GM21528 (cell line): ENCODE data around the gene HECW1.
"Not testable (repeated sequence)": the region's sequence is repeated elsewhere in the genome, so short reads cannot be mapped to it uniquely, and the experiment has no call there.

ENCODE experiments used
- ATAC-seq: cut with Tn5 transposase; IDR thresholded peaks from one replicate; pipeline ENCODE4 v1.9.1; 2021; ENCODE audit warnings: mild to moderate bottlenecking, moderate library complexity; ENCODE audit not compliant: unreplicated experiment, low FRiP score

Gene HECW1

DNA sequence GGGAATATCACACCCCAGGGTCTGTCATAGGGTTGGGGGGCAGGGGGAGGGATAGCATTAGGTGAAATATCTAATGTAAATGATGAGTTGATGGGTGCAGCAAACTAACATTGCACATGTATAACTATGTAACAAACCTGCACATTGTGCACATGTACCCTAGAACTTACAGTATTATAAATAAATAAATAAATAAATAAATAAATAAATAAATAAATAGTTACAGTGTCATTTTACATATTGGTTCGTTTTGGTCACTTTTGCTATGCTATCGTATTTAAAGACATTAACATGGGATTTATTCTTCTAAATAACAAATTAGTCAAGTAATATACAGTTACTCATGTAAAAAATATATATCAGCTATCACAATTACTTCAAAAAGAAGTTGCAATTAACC is 228.7 kb downstream of the HECW1 start:
- no peak for ATAC-seq

DNA sequence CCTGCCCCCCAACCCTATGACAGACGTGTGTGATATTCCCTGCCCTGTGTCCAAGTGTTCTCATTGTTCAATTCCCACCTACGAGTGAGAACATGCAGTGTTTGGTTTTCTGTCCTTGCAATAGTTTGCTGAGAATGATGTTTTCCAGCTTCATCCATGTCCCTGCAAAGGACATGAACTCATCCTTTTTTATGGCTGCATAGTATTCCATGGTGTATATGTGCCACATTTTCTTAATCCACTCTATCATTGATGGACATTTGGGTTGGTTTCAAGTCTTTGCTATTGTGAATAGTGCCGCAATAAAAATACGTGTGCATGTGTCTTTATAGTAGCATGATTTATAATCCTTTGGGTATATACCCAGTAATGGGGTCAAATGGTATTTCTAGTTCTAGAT is 231.0 kb downstream of the HECW1 start:
- ATAC-seq, result not testable (repeated sequence)

DNA sequence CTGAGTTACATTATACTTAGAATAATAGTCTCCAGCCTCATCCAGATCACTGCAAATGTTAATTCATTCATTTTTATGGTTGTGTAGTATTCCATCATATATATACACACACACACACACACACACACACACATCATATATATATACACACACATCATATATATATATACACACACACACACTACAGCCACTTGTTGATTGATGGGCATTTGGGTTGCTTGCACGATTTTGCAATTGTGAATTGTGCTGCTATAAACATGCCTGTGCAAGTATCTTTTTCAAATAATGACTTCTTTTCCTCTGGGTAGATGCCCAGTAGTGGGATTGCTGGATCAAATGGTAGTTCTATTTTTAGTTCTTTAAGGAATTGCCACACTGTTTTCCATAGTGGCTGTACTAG is 233.2 kb downstream of the HECW1 start:
- ATAC-seq, result not testable (repeated sequence)

DNA sequence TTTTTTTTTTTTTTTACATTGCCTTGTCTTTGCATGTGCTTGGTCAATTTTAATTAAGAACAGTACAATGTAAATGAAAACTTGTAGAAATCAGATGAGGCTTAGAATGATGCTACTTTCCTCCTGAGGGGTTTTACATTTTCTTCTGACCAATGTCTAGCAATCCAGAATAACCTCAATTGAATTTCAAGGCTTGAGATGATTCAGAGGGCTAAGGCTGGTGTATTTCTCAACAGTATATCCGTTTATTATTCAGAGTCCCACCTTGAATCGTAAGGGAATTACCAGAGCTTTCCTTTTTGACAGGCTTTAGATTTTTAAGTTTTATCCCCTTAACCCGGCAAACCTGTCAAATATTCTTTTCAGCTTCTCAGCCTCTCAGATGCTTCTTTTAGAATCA is 239.2 kb downstream of the HECW1 start:
- ATAC-seq, result no peak

DNA sequence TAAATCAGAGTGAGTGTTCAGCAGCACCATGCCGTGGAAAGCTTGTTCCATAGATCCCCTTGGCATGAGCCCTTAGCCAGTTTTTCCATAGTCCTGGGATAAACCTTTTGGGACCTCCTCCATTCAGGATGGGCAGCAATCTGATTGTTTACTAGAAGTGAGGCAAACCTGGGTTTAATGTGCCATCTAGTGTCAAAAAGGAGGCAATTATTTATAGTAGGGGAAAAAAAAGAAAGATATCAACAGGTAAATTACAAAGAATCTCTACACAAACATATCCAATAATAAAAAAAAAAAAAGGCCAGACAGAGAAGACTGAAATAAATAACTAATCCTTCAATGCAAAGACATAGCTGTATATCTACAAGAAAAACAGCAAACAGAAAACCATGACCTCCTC is 241.5 kb downstream of the HECW1 start:
- ATAC-seq, result no peak

DNA sequence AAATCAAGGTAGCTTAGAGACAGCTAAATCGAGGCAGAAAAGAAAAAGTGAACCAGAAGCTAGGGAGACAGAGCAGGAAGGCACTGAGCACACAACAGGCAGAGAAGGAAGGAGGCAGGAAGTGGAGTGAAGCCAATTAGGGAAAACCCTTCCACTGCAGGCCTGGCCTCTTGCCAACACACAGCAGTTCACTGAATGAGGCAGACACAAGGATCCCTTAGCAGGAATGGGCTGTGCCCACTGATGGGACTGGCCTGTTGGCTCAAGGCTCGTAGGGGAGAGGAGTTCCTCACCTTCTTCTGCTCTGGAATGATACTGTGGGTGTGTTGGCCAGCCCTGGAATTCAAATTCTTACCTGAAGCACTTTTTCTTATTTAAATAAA is 250.2 kb downstream of the HECW1 start:
- no peak for ATAC-seq

DNA sequence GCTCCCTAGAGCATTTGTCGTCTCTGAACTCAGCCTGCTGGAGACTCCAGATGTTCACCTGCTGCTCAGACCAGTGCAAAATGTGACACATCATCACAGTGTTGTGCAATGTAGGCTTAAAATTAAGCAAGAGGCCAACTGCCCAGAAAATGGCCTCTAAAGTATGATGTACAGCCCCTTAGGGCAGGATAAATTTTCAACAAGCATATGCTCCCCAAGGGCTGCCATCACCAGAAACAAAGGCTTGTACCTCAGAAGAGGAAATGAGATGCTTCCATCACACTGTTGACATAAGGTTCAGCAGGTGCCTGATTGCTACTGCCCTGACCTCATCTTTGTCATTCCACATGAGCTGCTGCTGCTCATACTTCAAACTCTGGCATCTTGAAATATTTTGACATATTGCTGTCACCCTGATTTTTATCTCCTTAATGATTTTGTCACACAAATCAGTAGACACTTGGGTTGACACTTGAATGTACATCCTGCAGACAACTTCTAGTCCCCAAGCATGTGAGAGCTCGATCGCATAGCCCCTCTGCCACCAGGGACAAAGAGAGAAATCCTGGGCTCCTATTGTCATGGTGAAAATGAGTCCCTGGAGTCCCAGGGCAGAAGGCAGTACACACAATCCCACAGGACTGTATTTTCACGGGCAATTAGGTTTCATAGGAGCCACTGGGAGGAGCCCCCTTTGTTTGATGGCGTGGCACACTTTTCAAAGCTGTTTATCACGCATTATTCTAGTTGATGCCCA is 250.8 kb downstream of the HECW1 start:
- ATAC-seq, result no peak

DNA sequence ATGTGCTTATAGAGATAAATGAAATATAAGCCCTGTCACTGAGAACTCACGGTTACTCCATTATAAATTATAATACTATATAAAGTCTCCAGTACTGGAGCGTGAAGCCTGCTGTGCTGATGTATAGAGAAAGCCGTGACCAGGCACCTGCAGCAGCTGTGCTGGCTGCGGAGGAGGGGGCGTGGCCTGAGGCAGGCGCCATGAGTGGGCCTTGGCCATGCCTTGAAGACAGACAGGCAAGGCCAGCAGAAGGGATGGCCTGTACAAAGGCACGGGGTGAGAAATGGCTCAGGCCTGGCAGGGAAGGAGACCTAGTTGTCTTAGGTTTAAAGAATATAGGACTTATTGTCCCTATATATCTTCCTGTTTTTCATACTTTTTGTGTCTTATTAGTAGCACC is 251.9 kb downstream of the HECW1 start:
- no peak for ATAC-seq

DNA sequence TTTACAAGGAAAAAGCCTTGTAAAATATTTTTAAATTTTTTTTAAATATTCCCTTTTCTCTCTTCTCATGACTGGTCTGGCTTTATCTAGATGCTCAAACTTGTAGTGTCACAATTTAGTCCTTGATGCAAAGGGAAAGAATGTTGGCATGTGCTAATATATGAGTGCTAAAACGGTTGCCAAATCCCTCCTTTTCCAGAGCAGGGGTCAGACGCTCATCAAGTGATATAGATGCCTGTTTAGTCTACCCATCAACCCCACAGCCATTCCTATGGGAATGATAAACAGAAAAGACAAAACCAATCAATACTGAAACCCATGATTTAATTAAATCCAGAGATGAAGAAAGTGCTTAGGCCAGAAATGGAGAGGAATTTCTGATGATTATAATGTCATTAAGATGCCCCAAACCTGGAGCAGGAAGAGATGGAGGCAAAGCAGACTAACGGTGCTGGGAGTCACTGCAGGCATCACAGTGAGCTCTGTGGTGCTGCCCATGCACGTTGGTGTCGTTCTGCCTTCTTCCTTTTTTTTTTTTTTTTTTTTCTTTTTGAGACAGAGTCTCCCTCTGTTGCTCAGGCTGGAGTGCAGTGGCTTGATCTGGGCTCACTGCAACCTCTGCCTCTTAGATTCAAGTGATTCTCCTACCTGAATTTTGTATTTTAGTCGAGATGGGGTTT is 260.4 kb downstream of the HECW1 start:
- no peak for ATAC-seq

DNA sequence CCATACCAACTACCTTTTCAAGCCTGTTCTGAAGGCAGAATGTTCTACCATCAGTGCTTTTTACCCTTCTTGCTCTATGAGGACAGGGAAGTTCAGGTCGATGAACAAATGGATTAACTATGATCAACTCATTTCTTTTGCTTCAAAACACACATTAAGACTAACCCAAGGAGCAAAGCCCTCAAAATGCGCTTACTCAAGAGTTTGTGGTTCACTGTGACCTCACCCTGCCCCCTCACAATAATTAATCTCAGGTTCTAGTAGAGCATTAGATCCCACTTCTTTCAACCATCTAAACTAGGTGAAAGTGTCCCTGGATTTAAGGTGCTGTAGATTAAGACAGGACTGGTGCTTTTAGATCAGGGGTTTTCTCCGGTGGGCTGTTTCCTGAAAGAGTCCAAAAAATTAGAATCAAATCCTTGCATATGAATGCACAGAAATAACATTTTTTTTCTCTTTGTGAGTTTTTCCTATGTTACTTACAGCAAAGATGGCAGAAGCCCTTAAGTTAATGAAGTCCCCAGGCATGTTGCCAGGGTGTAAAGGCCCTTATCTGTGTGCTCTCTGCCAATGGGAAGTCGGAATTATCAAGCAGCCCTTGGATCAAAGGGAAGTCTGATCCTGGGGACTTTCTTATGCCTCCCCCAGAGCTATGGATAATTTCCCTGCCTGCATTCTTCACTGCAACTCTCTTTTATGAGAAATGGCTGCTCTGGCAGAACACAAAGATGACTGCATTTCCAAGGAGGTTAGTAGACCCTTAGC is 264.9 kb downstream of the HECW1 start:
- ATAC-seq, result no peak

DNA sequence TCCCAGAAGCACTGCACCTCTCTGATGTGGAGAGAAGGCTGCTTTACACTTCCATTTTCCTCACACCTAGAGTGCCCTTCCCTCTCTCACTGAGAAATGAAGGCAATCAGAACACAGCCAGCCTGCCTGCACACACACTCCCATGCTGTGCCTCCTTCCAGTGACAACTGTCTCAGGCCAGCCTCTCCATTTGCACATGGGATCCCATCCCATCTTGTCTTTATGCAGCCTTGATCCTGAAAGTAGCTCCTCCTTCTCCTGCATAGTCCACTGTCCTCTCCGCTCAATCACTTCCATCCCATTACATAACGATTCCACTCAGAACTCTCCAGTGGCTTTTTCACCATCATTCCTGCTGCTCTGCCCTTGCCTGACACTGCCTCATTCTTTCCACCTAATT is 266.8 kb downstream of the HECW1 start:
- no peak for ATAC-seq

DNA sequence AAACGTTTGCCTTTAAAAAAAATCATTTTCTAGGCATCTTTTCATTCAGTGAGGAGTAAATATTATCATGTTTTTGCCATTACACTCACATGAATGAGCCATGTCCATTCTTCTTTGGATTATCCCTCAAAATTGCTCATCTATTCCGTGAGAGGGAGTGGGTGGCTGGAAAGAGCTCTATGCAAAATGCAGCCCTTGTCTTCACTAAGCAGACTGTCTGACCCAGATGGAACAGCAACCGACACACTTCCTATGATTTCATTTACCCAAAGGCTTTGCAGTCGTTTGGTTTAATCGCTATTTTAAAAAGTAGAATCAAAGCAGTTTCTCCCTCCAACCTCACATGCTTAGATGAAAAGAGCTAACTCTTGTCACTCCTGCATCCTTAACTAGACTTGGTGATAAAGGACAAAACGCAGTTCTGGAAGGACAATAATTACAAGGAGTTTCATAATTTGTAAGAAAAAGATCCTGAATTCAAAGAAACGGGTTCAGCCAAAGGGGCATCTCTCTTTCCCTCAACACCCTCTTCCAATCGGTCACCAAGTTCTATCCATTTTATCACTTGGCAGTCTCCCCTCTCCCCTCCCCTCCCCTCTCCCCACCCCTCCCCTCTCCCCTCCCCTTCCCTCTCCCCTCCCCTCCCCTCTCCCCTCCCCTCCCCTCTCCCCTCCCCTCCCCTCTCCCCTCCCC is 272.3 kb downstream of the HECW1 start:
- no peak for ATAC-seq

DNA sequence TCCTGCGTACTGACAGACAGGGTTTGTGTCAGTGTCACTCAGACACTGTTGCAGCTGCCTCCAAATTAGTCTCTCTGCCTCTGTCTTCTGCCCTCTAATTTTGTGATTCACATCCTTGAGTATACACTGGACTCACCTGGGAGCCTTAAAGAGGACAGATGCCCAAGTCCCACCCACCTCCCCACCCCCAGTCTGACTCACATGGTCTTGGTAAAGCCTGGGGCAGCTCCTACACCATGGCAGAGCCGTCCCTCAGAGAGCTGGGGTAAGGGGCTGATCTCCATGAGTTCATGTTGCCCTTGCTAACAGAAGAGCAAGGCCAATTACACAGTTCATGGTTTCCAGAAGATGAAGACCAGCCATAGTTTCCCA is 272.8 kb downstream of the HECW1 start:
- ATAC-seq, result no peak

DNA sequence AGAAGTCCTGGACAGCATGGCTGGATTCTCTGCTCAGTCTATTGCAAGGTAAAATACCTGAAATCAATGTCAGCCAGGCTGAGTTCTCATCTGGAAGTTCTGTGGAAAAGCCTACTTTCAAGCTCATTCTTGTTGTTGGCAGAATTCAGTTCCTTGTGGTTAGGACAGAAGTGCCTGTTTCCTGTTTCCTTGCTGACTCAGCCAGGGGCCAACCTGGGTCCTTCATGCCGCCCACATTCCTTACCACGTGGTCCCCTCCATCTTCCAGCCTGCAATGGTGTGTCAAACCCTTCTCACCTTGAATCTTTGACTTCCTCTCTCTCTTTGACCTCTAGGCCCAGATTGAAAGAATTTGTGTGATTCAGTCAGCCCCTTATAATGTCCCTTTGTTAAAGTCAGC is 273.4 kb downstream of the HECW1 start:
- no peak for ATAC-seq

DNA sequence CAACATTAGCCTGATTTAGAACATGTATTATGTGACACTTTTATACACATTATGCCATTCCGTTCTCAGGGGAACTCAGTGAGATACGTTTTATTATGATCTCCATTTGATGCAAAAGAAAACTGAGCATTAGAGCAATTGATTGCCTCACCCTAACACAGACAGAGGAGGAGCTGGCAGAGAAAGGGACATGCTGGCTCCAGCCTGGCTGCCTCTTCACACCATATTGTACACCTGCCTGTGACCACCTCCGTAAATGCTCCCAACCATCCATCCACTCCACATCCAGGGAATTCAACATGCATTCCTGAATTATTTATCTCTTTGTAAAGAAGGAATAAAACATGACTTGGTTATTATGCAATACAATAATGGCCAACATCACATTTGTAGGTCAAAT is 275.5 kb downstream of the HECW1 start:
- no peak for ATAC-seq

DNA sequence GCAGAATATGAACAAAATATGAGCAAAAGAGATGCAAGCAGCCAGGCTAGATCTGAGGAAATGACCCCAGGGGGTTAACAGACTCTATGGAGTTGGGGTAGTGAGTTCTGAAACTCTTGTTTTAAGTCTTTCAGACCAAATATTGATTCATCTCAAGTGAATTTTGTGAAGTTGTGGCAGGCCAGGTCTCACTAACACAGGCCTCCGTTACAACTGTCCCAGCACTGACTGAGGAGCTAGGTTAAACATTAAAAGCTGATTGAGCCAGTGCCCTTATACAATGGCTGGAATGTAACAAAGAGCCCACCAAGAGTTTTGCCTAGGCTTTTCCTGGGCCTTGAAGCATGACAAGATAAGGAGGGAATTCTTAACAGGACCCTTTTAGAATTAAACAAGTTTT is 278.1 kb downstream of the HECW1 start:
- ATAC-seq, result no peak

DNA sequence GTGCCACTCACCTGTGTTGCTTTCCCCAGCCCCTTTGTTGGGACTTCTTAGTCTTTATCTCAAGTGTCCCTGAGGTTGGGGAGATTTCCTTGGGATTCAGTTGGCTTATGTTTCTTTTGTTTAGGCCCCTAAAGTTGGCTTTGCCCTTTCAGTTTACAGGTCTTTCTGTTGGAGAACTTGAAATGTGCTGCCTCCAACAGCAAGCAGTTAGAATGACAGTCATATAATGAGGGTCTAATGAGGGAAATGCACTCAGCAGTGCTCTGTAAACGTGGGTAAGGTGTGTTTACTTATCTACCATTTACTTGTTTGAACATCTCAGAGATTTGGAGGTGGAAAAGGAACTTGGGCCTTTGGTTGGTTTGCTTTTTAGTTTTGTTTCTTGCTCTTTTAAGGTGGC is 279.1 kb downstream of the HECW1 start:
- ATAC-seq, result no peak

DNA sequence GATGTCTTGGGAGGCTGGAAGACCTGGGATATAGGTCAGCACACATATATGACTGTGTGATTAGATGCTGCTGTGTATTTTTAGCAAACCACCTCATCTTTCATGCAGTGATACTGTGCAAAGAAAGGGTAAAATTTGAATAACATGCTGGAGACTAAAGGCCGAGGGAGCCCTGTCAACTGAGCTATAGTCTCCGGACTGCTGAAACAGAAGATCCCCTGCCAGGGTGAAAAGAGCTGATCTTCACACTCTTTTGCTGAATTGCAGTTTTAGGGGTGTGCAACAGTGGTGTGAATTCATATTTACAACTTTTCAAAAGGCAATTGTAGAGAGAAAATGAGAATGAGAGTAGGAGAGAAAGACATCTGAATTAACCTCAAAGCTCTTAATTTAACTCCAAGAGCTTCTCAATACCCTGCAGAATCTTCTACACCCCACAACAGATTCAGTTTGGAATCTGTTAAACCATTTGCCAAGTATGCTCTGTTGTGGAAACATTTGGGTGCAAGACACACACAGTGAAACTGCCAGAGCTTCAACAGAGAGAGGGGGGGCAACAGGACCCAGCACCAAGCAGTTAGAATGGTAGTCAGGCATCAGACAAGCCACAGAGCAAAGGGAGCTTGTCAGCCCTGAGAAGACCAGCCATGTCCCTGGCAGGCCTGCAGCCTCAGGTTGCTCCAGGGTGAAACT is 280.3 kb downstream of the HECW1 start:
- no peak for ATAC-seq

DNA sequence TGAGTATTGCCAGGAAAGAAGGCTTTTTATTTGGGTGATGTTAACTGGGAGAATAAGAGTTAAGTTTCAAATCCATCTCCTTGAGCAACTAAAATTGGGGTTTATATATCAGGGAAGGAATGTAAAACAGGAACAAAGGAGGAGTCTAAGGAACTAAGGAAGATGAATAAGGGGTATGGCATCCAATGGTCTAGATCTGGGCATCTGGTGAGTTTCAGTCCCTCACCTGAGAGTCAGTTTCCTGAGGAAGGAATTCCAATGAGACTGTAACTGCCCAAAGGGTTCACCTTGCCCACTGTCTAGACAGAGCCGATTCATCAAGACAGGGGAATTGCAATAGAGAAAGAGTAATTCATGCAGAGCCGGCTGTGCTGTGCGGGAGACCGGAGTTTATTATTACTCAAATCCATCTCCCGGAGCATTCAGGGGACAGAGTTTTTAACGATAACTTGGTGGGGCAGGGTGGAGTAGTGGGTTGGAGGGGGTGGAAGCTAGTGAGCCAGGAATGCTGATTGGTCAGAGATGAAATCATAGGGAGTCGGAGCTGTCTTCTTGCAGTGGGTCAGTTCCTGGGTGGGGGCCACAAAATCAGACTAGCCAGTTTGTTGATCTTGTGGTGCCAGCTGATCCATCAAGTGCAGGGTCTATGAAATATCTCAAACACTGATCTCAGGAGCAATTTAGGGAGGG is 282.1 kb downstream of the HECW1 start:
- ATAC-seq, result no peak

DNA sequence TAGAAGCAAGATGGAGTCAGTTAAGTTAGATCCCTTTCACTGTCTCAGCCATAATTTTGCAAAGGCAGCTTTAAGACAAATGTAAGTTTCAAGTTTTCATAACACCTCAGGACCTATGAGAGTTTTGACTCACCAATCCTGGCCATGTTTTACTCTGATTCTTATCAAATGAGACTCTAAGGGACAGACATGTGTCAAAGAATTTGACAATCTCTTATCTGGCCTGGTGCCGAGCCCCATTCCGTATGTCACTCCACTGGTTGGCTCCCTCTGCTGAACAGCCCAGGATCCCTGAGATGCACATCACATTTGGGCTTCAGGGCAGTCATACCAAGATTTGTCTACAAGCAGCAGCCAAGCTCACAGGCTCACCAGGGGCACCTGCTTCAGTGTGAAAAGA is 282.9 kb downstream of the HECW1 start:
- ATAC-seq, result no peak
